Right cardiac atrium (tissue), 5 donors: ENCODE data around the gene NPIPA2. TPM values are rescaled to one million over a fixed set of nuclear protein-coding genes. Genes with fewer than 3 reads are reported as not detected.

Experiments used
- polyA plus RNA-seq: library from polyadenylated mRNA; stranded (reverse); fragments of 200-250 nt; gene quantifications from one replicate; pipeline ENCODE4 v1.2.3, GENCODE V29; 2013
- total RNA-seq, 4 donors: library from RNA; stranded (reverse); fragmentation: NEBNext Ultra II Directional; extraction: Animal tissue kit (Norgen Biotek cat#: 25700); gene quantifications; one replicate each; pipeline ENCODE4 v1.2.1, GENCODE V29; 2021
- donor health status: healthy with polysubstance abuse.
- donor health status: DM: no; HTN: yes; CAD: no.
- donor health status: DM: no; HTN: no; CAD: no.
- donor health status: DM: no; HTN: yes; CAD: no; lungs with severe emphysema.
- donor health status: DM: yes; HTN: yes; CAD: no.

Gene NPIPA2
- total and polyA plus RNA-seq, 5 donors = 1.1 to 4.8 (median 2.1) TPM

Other genes starting within 250 kb of the NPIPA2 start
- 10 to 100 TPM; 19.2 to 23.8 (median 21.1) TPM for gene PARN, start 112.3 kb upstream of the NPIPA2 start, total RNA-seq
- 11.7 TPM for gene PARN, start 112.3 kb upstream of the NPIPA2 start, polyA plus RNA-seq
- 10 to 100 TPM; 27.1 to 32.6 (median 30.1) TPM for gene BFAR, start 109.6 kb upstream of the NPIPA2 start, total RNA-seq
- 21.0 TPM for gene BFAR, start 109.6 kb upstream of the NPIPA2 start, polyA plus RNA-seq
- not detected for gene PLA2G10, start 48.2 kb upstream of the NPIPA2 start, total RNA-seq
- gene PLA2G10, start 48.2 kb upstream of the NPIPA2 start, polyA plus RNA-seq = not detected
- 1 to 10 TPM in 2 of 4 donors, under 1 TPM in 2; 0.62 to 2.3 (median 1.3) TPM for gene NPIPA3, start 39.1 kb upstream of the NPIPA2 start, total RNA-seq
- 1.7 TPM for gene NPIPA3, start 39.1 kb upstream of the NPIPA2 start, polyA plus RNA-seq
- 100 to 1,000 TPM; 165 to 419 (median 232) TPM for gene NOMO1, start 91.2 kb downstream of the NPIPA2 start, total RNA-seq
- 97.8 TPM for gene NOMO1, start 91.2 kb downstream of the NPIPA2 start, polyA plus RNA-seq
- 10 to 100 TPM; 40.7 to 76.6 (median 57.9) TPM for gene NPIPA1, start 194.9 kb downstream of the NPIPA2 start, total RNA-seq
- gene NPIPA1, start 194.9 kb downstream of the NPIPA2 start, polyA plus RNA-seq = 61.6 TPM
- 100 to 1,000 TPM in 1 of 4 donors, 10 to 100 TPM in 3; 87.1 to 106 (median 88.5) TPM for gene PDXDC1, start 232.5 kb downstream of the NPIPA2 start, total RNA-seq
- 31.5 TPM for gene PDXDC1, start 232.5 kb downstream of the NPIPA2 start, polyA plus RNA-seq